ENCODE results near the gene R3HCC1L.

GRCh38 chr10:98240524-98240923, 106.1 kb downstream of the R3HCC1L start:
- no peak for TF ChIP-seq CTCF (conservative IDR thresholded peaks at IDR 0.05; ENCODE audit: low read depth, low read length)
- TF ChIP-seq EZH2 (IDR thresholded peaks at IDR 0.05; ENCODE audit: borderline replicate concordance, low read depth, low read length, poor library complexity, severe bottlenecking), result no peak

Data from A673 (cell line).